ENCODE data around the gene RHBDD1.

GRCh38 chr2:226873826-226874225 lies 38.0 kb downstream of the RHBDD1 start:
- TF ChIP-seq POLR2A (IDR thresholded peaks at IDR 0.05; ENCODE audit: low read length) (no peak), MAX (IDR thresholded peaks at IDR 0.05) (no peak)
